ENCODE measurements around the gene CAMK2D.

CAMK2D gene

DNA sequence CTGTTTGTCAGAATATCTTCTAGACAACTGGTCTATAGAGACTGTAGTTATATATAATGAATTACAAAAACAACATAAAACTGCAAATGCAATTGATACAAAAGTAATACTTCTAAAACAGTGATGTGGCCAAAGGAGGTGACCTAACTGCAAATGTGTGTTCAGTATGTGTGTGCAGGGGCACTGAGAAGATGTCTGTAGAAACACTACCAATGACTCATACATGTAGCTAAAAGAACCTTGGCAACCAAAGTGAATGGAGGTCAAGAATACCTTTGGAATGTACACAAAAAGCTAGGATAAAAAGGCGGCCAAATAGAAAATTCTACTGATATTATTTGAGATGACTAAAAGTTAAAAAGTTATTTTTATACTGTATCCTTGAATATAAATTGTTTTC lies 261.8 kb downstream of the CAMK2D start:
- H3K4me3 ChIP-seq (ENCODE audit: low read length), result no peak overlapping the region
- peak; percentile 71 for DNase-seq (ENCODE audit: low read depth)
- TF ChIP-seq, protein P1, sequence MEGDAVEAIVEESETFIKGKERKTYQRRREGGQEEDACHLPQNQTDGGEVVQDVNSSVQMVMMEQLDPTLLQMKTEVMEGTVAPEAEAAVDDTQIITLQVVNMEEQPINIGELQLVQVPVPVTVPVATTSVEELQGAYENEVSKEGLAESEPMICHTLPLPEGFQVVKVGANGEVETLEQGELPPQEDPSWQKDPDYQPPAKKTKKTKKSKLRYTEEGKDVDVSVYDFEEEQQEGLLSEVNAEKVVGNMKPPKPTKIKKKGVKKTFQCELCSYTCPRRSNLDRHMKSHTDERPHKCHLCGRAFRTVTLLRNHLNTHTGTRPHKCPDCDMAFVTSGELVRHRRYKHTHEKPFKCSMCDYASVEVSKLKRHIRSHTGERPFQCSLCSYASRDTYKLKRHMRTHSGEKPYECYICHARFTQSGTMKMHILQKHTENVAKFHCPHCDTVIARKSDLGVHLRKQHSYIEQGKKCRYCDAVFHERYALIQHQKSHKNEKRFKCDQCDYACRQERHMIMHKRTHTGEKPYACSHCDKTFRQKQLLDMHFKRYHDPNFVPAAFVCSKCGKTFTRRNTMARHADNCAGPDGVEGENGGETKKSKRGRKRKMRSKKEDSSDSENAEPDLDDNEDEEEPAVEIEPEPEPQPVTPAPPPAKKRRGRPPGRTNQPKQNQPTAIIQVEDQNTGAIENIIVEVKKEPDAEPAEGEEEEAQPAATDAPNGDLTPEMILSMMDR (conservative IDR thresholded peaks at IDR 0.05; ENCODE audit: low read length), result no peak

DNA sequence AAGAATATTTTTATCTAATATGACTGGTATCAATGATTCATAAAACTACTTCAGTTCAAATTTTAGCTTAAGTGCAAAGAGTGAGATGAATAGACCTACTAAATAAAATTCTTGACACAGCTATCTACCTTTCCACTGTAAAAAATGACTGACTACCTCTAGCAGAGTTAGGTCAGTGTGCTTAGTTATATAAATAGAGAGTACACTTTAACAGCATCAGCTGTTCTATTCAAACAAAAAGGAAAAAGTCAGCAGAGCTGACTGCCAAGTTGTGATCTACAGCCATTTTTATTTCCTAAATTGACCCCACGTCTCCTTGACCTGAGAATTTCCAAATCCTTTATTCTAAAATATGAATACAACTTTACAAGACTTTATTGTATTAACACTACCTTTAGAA lies 262.4 kb downstream of the CAMK2D start:
- no peak for DNase-seq (ENCODE audit: low read depth)
- no peak overlapping the region for H3K4me3 ChIP-seq (ENCODE audit: low read length)
- TF ChIP-seq, protein P1 (conservative IDR thresholded peaks at IDR 0.05; ENCODE audit: low read length), result no peak

DNA sequence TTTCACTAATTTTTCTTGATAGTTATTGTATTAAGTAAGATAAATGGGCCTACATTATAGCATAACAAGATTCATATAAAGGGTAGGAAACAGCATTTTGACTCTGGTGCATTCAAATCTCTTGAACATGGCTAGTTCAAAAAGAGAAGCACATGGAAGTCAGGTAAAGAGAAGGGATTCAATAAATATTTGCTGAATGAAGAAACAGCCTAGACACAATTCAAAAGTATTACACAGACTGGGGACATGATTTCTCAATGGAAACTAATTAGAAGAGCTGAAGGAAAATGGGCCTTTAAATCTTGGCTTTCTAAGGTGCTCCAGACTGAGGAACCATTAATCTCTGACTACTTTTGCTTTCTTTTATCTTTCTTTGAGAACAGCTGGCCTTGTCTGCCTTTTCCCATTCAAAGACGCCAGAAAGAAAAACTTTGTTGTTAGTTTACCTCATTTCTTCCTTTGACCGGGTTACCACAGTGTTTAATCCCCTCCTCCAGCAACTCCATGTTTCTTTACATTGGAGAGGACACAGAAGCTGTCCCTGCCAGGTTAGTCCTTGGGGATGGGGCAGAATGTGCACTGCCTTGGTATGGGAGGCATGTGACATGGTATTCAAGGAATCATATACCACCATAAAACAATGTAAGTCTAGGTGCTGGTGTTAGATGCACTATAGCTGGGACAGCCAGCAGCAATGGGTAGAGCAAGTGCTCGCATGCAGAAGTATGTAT lies 264.2 kb downstream of the CAMK2D start:
- TF ChIP-seq, protein P1 (conservative IDR thresholded peaks at IDR 0.05; ENCODE audit: low read length), result no peak
- H3K4me3 ChIP-seq (ENCODE audit: low read length), result no peak overlapping the region
- no peak for DNase-seq (ENCODE audit: low read depth)

DNA sequence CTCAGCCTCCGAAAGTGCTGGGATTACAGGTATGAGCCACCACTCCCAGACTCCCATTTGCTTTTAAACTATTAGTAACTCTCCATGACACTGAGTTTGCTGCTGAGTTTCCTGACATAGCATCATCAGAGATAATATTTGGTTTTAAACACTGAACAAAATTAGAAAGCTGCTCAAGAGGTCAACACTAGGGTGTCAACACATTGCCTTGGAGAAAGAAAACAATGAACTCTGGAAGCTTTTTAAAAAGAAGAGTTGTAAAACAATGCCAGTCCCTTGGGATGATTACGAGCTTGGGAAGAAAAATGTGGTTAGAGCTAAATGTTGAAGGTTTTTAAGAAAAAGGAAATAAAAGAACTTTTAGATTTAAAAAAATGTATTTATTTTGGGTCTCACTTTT lies 264.8 kb downstream of the CAMK2D start:
- H3K4me3 ChIP-seq (ENCODE audit: low read length), result no peak overlapping the region
- TF ChIP-seq, protein P1 (conservative IDR thresholded peaks at IDR 0.05; ENCODE audit: low read length), result no peak
- no peak for DNase-seq (ENCODE audit: low read depth)

DNA sequence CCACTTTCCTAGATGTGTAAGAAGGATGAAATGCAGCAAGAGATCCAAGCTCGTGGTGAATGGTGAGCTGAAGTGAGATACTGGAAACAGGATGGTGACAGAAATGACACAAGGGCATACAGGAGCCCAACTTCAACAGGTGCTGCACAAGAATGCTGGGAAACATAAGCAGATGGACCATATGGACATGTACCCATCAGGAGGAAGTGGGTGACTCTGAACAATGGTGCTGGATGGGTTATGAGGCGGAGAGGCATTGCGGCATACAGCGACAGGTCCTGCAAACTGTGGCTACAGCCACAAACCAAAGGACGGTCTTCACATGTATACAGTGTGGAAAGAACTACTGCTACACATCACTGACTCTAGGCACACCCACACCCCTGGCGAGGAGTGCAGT lies 265.7 kb downstream of the CAMK2D start:
- DNase-seq (ENCODE audit: low read depth), result no peak
- H3K4me3 ChIP-seq (ENCODE audit: low read length), result no peak overlapping the region
- TF ChIP-seq, protein P1 (conservative IDR thresholded peaks at IDR 0.05; ENCODE audit: low read length), result no peak

DNA sequence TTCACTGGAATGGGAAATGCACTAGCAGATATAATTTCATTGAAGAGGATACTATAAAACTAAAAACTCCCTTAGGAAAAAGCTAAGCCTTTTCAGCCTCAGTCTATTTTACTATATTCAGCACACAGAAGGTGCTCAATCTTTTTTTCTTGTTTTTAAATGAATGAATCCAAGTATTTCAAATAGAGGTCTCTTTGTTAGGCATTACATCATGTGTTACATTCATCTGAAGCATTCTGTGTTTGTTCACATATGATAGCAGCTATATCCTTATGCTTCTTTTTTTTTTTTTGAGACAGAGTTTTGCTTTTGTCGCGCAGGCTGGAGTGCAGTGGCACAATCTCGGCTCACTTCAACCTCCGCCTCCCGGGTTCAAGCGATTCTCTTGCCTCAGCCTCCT lies 278.4 kb downstream of the CAMK2D start:
- TF ChIP-seq, protein P1 (conservative IDR thresholded peaks at IDR 0.05; ENCODE audit: low read length), result no peak
- no peak for DNase-seq (ENCODE audit: low read depth)
- no peak overlapping the region for H3K4me3 ChIP-seq (ENCODE audit: low read length)

DNA sequence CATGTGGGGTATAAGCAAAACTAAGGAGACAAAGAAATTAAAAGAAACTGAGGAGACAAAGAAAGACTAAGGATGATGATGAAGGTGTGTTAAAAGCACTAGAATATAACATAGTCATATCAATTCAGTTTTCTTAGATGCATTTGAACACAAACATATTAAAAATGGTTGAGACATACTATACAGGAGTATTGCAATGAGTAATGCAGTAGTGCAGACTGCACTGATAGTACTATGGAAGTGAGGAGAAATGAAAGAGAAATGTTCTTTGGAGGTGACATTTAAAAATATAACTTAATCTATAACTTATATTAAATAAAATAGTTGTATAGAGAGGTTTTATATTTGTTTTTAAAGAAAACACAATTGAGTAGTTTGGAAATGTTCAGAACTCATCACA lies 279.2 kb downstream of the CAMK2D start:
- DNase-seq (ENCODE audit: low read depth), result no peak

More for the DNA sequence above, 279.2 kb downstream of the CAMK2D start:
- no peak overlapping the region for H3K4me3 ChIP-seq (ENCODE audit: low read length)
- TF ChIP-seq, protein P1 (conservative IDR thresholded peaks at IDR 0.05; ENCODE audit: low read length), result no peak
